ENCODE data around the gene GLIS1. TPM values are rescaled to one million over a fixed set of nuclear protein-coding genes. Genes with fewer than 3 reads are reported as not detected.

Gene GLIS1
- total and polyA plus RNA-seq, 2 of the 8 experiments (the other 6 are each of a cell fraction or from before 2014, with no cell fraction given) = 0.15 to 0.22 TPM

DNA sequence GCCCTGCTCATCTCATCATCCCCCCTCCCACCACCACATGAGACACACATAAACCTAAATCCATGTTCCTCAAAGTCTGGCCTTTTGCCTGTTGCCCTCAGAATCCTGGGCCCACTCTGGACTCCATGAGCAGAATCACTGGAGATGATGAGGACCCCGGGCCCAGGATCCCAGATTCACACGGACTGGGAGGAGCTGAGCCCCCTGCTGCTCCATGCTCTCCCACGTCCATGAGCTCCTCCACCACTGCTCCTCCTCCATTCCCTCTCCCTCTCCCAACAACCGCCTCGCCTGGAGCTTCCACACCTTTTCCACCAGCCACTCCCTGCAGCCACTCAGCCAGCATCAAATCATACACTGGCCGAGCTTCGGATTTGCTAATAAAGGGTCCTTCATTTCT lies 47.6 kb downstream of the GLIS1 start:
- Histone ChIP-seq H3K18ac (ENCODE audit: extremely low read depth, low read length) (no peak overlapping the region), H3K27me3 (replicated peaks in 1 of 4; ENCODE audit: control insufficient read depth in 3 of 4, extremely low read depth in 1 of 4, insufficient read depth in 3 of 4, low read length in 3 of 4) (peaks cover 0 to under 1% (median 0%) of the 10 kb centered on the region in 4 experiments; a peak in 3 of 7 replicates), H2BK15ac (ENCODE audit: low read length) (no peak overlapping the region), H4K20me1 (replicated peaks in 1 of 2; ENCODE audit: control insufficient read depth in 1 of 2, insufficient read depth in 2 of 2, low read length in 2 of 2) (no peaks in the 10 kb centered on the region), H4K5ac (ENCODE audit: insufficient read length, low read depth, low read length) (no peak overlapping the region), H2BK120ac (replicated peaks; ENCODE audit: low read depth, low read length) (no peak overlapping the region), H3K79me2 (ENCODE audit: control insufficient read depth in 1 of 2, insufficient read depth in 2 of 2, low read length in 2 of 2) (no peaks in the 10 kb centered on the region), H3K4me1 (replicated peaks in 1 of 4; ENCODE audit: control insufficient read depth in 3 of 4, insufficient read depth in 4 of 4, low read length in 3 of 4) (peaks cover 0 to 15% (median 7%) of the 10 kb centered on the region in 4 experiments; a peak in 5 of 7 replicates), H3K4me2 (ENCODE audit: insufficient read depth in 1 of 2, low read depth in 2 of 2, low read length in 2 of 2) (no peak overlapping the region), H3K79me1 (ENCODE audit: low read depth, low read length) (no peaks in the 10 kb centered on the region), H2BK5ac (ENCODE audit: low read depth, low read length) (no peak overlapping the region), H3K4ac (replicated peaks; ENCODE audit: insufficient read length, low read depth, low read length) (no peak overlapping the region), H2AFZ (ENCODE audit: low read length) (no peak overlapping the region), H3K27ac (ENCODE audit: low read depth, low read length) (no peak overlapping the region), H3K23me2 (ENCODE audit: low read depth, low read length) (no peaks in the 10 kb centered on the region), H4K8ac (ENCODE audit: extremely low read depth, insufficient read depth, low read length) (no peak overlapping the region; the same call in 1 of the 2 replicates), H3K9me3 (ENCODE audit: insufficient read depth in 2 of 2, low read depth in 1 of 2, low read length in 1 of 2) (no peaks in the 10 kb centered on the region), H3K23ac (ENCODE audit: insufficient read length) (no peak overlapping the region), H2BK12ac (ENCODE audit: low read depth, low read length) (no peak overlapping the region), H3K56ac (replicated peaks; ENCODE audit: insufficient read length, low read depth, low read length) (no peak overlapping the region), H4K91ac (replicated peaks; ENCODE audit: insufficient read length, low read length) (no peak overlapping the region), H2AK5ac (ENCODE audit: low read depth, low read length) (0 out of 2 replicates have a peak overlapping the region, but pooled peaks have one; percentile 53), H2BK20ac (ENCODE audit: low read length) (no peak overlapping the region), H3K4me3 (ENCODE audit: extremely low read depth in 1 of 4, insufficient read depth in 2 of 4, low read depth in 3 of 4, low read length in 4 of 4) (no peak overlapping the region), H3K9ac (replicated peaks in 1 of 4; ENCODE audit: extremely low read depth in 1 of 4, low read depth in 3 of 4, low read length in 3 of 4) (no peak overlapping the region), H3K14ac (ENCODE audit: insufficient read length) (no peak overlapping the region), H3K36me3 (ENCODE audit: control insufficient read depth in 2 of 4, insufficient read depth in 4 of 4, low read length in 3 of 4) (no peaks in the 10 kb centered on the region)
- ChIA-PET CTCF (ENCODE audit: partially characterized antibody) (interaction anchor here (0.7 to 9.1 kb wide), 9 partner anchors 9 to 206 kb away, joined by 3 to 74 read pairs (median 4); no protein-coding TSS in a partner anchor), POLR2A (ENCODE audit: partially characterized antibody) (no interaction called here)
- 85% methylated on average over 7 of the region's 7 CpGs; no CpG with 5 or more reads in 1 of the 2 experiments for WGBS, 2 experiments (ENCODE audit: extremely low coverage in 1 of 2, insufficient coverage in 1 of 2, insufficient read length in 1 of 2, insufficient replicate concordance in 2 of 2, low coverage in 1 of 2, low lambda C conversion rate in 2 of 2, missing lambda C conversion rate in 1 of 2)
- no peak for FAIRE-seq
- TF ChIP-seq CTBP2 (IDR thresholded peaks at IDR 0.05; ENCODE audit: borderline replicate concordance, insufficient read depth, insufficient read length, low read length) = no peak
- TF ChIP-seq NANOG (IDR thresholded peaks at IDR 0.05; ENCODE audit: insufficient read depth, low read depth, low read length, poor library complexity, severe bottlenecking) = no peak
- TF ChIP-seq KDM1A (IDR thresholded peaks at IDR 0.05; ENCODE audit: borderline replicate concordance, low read length) = no peak
- TF ChIP-seq, protein P1, sequence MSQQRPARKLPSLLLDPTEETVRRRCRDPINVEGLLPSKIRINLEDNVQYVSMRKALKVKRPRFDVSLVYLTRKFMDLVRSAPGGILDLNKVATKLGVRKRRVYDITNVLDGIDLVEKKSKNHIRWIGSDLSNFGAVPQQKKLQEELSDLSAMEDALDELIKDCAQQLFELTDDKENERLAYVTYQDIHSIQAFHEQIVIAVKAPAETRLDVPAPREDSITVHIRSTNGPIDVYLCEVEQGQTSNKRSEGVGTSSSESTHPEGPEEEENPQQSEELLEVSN (IDR thresholded peaks at IDR 0.05) = no peak
- TF ChIP-seq, protein P2, sequence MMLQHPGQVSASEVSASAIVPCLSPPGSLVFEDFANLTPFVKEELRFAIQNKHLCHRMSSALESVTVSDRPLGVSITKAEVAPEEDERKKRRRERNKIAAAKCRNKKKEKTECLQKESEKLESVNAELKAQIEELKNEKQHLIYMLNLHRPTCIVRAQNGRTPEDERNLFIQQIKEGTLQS (IDR thresholded peaks at IDR 0.05; ENCODE audit: insufficient read depth, low read depth, low read length) = no peak
- TF ChIP-seq MAFK (IDR thresholded peaks at IDR 0.05; ENCODE audit: low read depth, low read length) = no peak
- DNase-seq (ENCODE audit: low read depth in 1 of 2, low spot score in 2 of 2) = no peak

Data from H1 (cell line).